PFSK-1 (cell line): ENCODE measurements around the gene CCDC167.

Experiments used
- POLR2AphosphoS5 ChIP-seq: IDR thresholded peaks from 2 replicates; pipeline ENCODE4 v1.6.1; 2012; ENCODE audit warnings: low read depth, mild to moderate bottlenecking, control low read depth, low read length, moderate library complexity
- REST ChIP-seq, 2 experiments: IDR thresholded peaks; 2 replicates each; pipeline versions ENCODE4 v1.6.1 to v1.8.0; 2011 to 2012; ENCODE audit warnings: low read depth in 2 of 2, low read length in 2 of 2, control low read depth in 1 of 2, inconsistent platforms in 1 of 2, mild to moderate bottlenecking in 1 of 2, moderate library complexity in 1 of 2; ENCODE audit not compliant: insufficient read depth in 1 of 2
- SIN3A ChIP-seq: IDR thresholded peaks from 2 replicates; pipeline ENCODE4 v1.6.1; 2012; ENCODE audit warnings: mild to moderate bottlenecking, low read length, moderate library complexity, borderline replicate concordance; ENCODE audit not compliant: insufficient read depth
- TAF1 ChIP-seq: IDR thresholded peaks from 2 replicates; pipeline ENCODE4 v1.6.1; 2012; ENCODE audit warnings: low read length, control low read depth, borderline replicate concordance; ENCODE audit not compliant: insufficient read depth

GRCh38 chr6:37467718-37468117, 32.0 kb downstream of the CCDC167 start:
- no peak for TF ChIP-seq POLR2AphosphoS5
- no peak for TF ChIP-seq SIN3A
- no peak for TF ChIP-seq TAF1
- TF ChIP-seq REST (IDR thresholded peaks at IDR 0.05; ENCODE audit: insufficient read depth in 1 of 2, low read depth in 2 of 2, low read length in 2 of 2): no peak
